ENCODE data around the gene UACA. TPM values are rescaled to one million over a fixed set of nuclear protein-coding genes. Genes with fewer than 3 reads are reported as not detected.

Gene UACA
- total RNA-seq, 2 donors from 2014 or later: 16.3 to 35.2 TPM

- no peak for DNase-seq (ENCODE audit: low spot score)
- TF ChIP-seq POLR2A (IDR thresholded peaks at IDR 0.05) (no peak), CTCF (IDR thresholded peaks at IDR 0.05) (no peak), POLR2AphosphoS5 (IDR thresholded peaks at IDR 0.05) (no peak)
- Histone ChIP-seq H3K9me3 (no peaks in the 10 kb centered on the region), H3K36me3 (no peaks in the 10 kb centered on the region), H3K4me1 (replicated peaks) (no peaks in the 10 kb centered on the region), H3K4me3 (no peak overlapping the region), H3K27me3 (replicated peaks; ENCODE audit: insufficient read depth) (no peaks in the 10 kb centered on the region), H3K27ac (no peak overlapping the region)
- intact Hi-C loops (cut with DNase I): no loop called here
- WGBS: 90% methylated on average over 5 of the region's 5 CpGs
These were observed 34.2 kb downstream of the UACA start for GRCh38 chr15:70729164-70729563.

- DNase-seq (ENCODE audit: low spot score): no peak
- no peak for TF ChIP-seq CTCF (IDR thresholded peaks at IDR 0.05)
- no peak for TF ChIP-seq POLR2AphosphoS5 (IDR thresholded peaks at IDR 0.05)
- no peak for TF ChIP-seq POLR2A (IDR thresholded peaks at IDR 0.05)
- intact Hi-C loops (cut with DNase I): no loop called here
- Histone ChIP-seq H3K27me3 (replicated peaks; ENCODE audit: insufficient read depth) (no peaks in the 10 kb centered on the region), H3K27ac (no peak overlapping the region), H3K9me3 (no peaks in the 10 kb centered on the region), H3K36me3 (no peaks in the 10 kb centered on the region), H3K4me3 (no peak overlapping the region), H3K4me1 (replicated peaks) (no peaks in the 10 kb centered on the region)
- 64% methylated on average over 1 of the region's 1 CpG for WGBS
These were observed 36.6 kb downstream of the UACA start for GRCh38 chr15:70726753-70727152.

GRCh38 chr15:70723927-70724326, 39.4 kb downstream of the UACA start:
- Histone ChIP-seq H3K4me3 (no peak overlapping the region), H3K27me3 (replicated peaks; ENCODE audit: insufficient read depth) (no peaks in the 10 kb centered on the region), H3K9me3 (no peaks in the 10 kb centered on the region), H3K36me3 (no peaks in the 10 kb centered on the region), H3K4me1 (replicated peaks) (peaks cover 6% of the 10 kb centered on the region), H3K27ac (no peak overlapping the region)
- TF ChIP-seq POLR2A (IDR thresholded peaks at IDR 0.05) (no peak), POLR2AphosphoS5 (IDR thresholded peaks at IDR 0.05) (no peak), CTCF (IDR thresholded peaks at IDR 0.05) (no peak)
- DNase-seq (ENCODE audit: low spot score): no peak
- 93% methylated on average over 2 of the region's 2 CpGs for WGBS
- intact Hi-C loops (cut with DNase I): no loop called here

- intact Hi-C loops (cut with DNase I): no loop called here
- WGBS: 85% methylated on average over 5 of the region's 5 CpGs
- Histone ChIP-seq H3K27me3 (replicated peaks; ENCODE audit: insufficient read depth) (no peaks in the 10 kb centered on the region), H3K36me3 (no peaks in the 10 kb centered on the region), H3K4me1 (replicated peaks) (peaks cover 11% of the 10 kb centered on the region), H3K27ac (no peak overlapping the region), H3K4me3 (no peak overlapping the region), H3K9me3 (no peaks in the 10 kb centered on the region)
- DNase-seq (ENCODE audit: low spot score): no peak
- TF ChIP-seq POLR2A (IDR thresholded peaks at IDR 0.05): no peak
- no peak for TF ChIP-seq POLR2AphosphoS5 (IDR thresholded peaks at IDR 0.05)
- TF ChIP-seq CTCF (IDR thresholded peaks at IDR 0.05): no peak
These were observed 40.3 kb downstream of the UACA start for GRCh38 chr15:70723122-70723422.

- WGBS: 82% methylated on average over 3 of the region's 3 CpGs
- no peak for TF ChIP-seq POLR2A (IDR thresholded peaks at IDR 0.05)
- TF ChIP-seq CTCF (IDR thresholded peaks at IDR 0.05): peak; percentile 61 to 89 (median 78)
- peak; percentile 32 for TF ChIP-seq POLR2AphosphoS5 (IDR thresholded peaks at IDR 0.05)
- Histone ChIP-seq H3K27ac (no peak overlapping the region), H3K27me3 (replicated peaks; ENCODE audit: insufficient read depth) (no peaks in the 10 kb centered on the region), H3K4me1 (replicated peaks) (peaks cover 11% of the 10 kb centered on the region), H3K9me3 (no peaks in the 10 kb centered on the region), H3K36me3 (no peaks in the 10 kb centered on the region), H3K4me3 (no peak overlapping the region)
- DNase-seq (ENCODE audit: low spot score): no peak
- intact Hi-C loops (cut with DNase I): loop anchor here (1.0 kb wide), 1 partner anchor 43 kb away; no protein-coding TSS in a partner anchor
These were observed 40.9 kb downstream of the UACA start for GRCh38 chr15:70722266-70723121.
